Karpas-422 (cell line): ENCODE measurements around the gene CHST11. TPM values are rescaled to one million over a fixed set of nuclear protein-coding genes. Genes with fewer than 3 reads are reported as not detected.

ENCODE experiments used
- DNase-seq: peaks from one replicate; pipeline ENCODE4 v3.0.0-alpha.2; 2015
- H2AFZ ChIP-seq: fragments of 200-600 bp; sonication (generic); 2 replicates; pipeline ENCODE4 v1.6.1; 2014; ENCODE audit warnings: antibody characterized with exemption, low read length, mixed read lengths
- H3K27ac ChIP-seq: fragments of 200-600 bp; sonication (generic); 2 replicates; pipeline ENCODE4 v1.5.1; 2014; ENCODE audit warnings: mild to moderate bottlenecking, low read length, moderate library complexity
- H3K27me3 ChIP-seq: fragments of 200-600 bp; sonication (generic); 2 replicates; pipeline ENCODE4 v1.6.1; 2014; ENCODE audit warnings: low read length, mixed read lengths
- H3K36me3 ChIP-seq: fragments of 200-600 bp; sonication (generic); 2 replicates; pipeline ENCODE4 v1.6.1; 2014; ENCODE audit warnings: low read length, mixed read lengths; ENCODE audit not compliant: insufficient read depth
- H3K4me1 ChIP-seq: fragments of 200-600 bp; sonication (generic); 2 replicates; pipeline ENCODE4 v1.6.1; 2014; ENCODE audit warnings: mild to moderate bottlenecking, low read length, mixed read lengths
- H3K4me2 ChIP-seq: fragments of 200-600 bp; sonication (generic); 2 replicates; pipeline ENCODE4 v1.6.1; 2014; ENCODE audit warnings: low read length, low read depth, mild to moderate bottlenecking; ENCODE audit not compliant: poor library complexity, severe bottlenecking
- H3K4me3 ChIP-seq: fragments of 200-600 bp; sonication (generic); 2 replicates; pipeline ENCODE4 v1.5.1; 2014; ENCODE audit warnings: mild to moderate bottlenecking, antibody characterized with exemption, low read length, mixed read lengths
- H3K79me2 ChIP-seq: fragments of 200-600 bp; sonication (generic); 2 replicates; pipeline ENCODE4 v1.6.1; 2014; ENCODE audit warnings: mild to moderate bottlenecking, low read length, mixed read lengths
- H3K9ac ChIP-seq: fragments of 200-600 bp; sonication (generic); 2 replicates; pipeline ENCODE4 v1.6.0; 2014; ENCODE audit warnings: low read length
- H3K9me2 ChIP-seq: fragments of 200-600 bp; sonication (generic), shearing (Covaris generic); replicated peaks from 2 replicates; pipeline ENCODE4 v1.6.0; 2014; ENCODE audit warnings: mild to moderate bottlenecking, low read length, moderate library complexity; ENCODE audit not compliant: insufficient read depth
- H3K9me3 ChIP-seq: fragments of 300-700, 200-600 bp; sonication (generic); 2 replicates; pipeline ENCODE4 v1.6.1; 2014; ENCODE audit warnings: low read length, mixed read lengths
- H4K20me1 ChIP-seq: fragments of 200-600 bp; sonication (generic); 2 replicates; pipeline ENCODE4 v1.6.1; 2014; ENCODE audit warnings: mild to moderate bottlenecking, antibody characterized with exemption, low read length, low read depth; ENCODE audit not compliant: insufficient read depth
- total RNA-seq: library from RNA; depleted of rRNA; stranded (reverse); fragments of >200 nt; shearing (Covaris generic); gene quantifications from 2 replicates; pipeline ENCODE4 v1.2.3, GENCODE V29; 2014; ENCODE audit warnings: low replicate concordance

The CHST11 gene
- total RNA-seq, 1 experiment from 2014 or later = not detected

GRCh38 chr12:104691721-104692556 lies 235.2 kb downstream of the CHST11 start:
- Histone ChIP-seq H3K27me3 (no peaks in the 10 kb centered on the region), H3K4me1 (peaks cover 4% of the 10 kb centered on the region), H3K9me3 (no peaks in the 10 kb centered on the region), H3K36me3 (no peaks in the 10 kb centered on the region), H3K27ac (no peak overlapping the region), H3K4me2 (no peak overlapping the region), H4K20me1 (no peaks in the 10 kb centered on the region), H3K4me3 (no peak overlapping the region), H3K9ac (no peak overlapping the region), H2AFZ (no peak overlapping the region), H3K79me2 (no peaks in the 10 kb centered on the region), H3K9me2 (no peaks in the 10 kb centered on the region)
- DNase-seq = no peak

GRCh38 chr12:104692557-104693218 lies 235.9 kb downstream of the CHST11 start:
- Histone ChIP-seq H3K36me3 (no peaks in the 10 kb centered on the region), H3K79me2 (no peaks in the 10 kb centered on the region), H3K4me2 (no peak overlapping the region), H3K4me1 (peaks cover 4% of the 10 kb centered on the region), H4K20me1 (no peaks in the 10 kb centered on the region), H2AFZ (no peak overlapping the region), H3K27ac (no peak overlapping the region), H3K9me3 (no peaks in the 10 kb centered on the region), H3K9me2 (no peaks in the 10 kb centered on the region), H3K9ac (no peak overlapping the region), H3K27me3 (no peaks in the 10 kb centered on the region), H3K4me3 (no peak overlapping the region)
- DNase-seq = no peak

GRCh38 chr12:104693493-104693892 lies 236.7 kb downstream of the CHST11 start:
- H2AFZ ChIP-seq = no peak overlapping the region
- H3K9ac ChIP-seq = no peak overlapping the region
- H3K9me3 ChIP-seq = no peaks in the 10 kb centered on the region
- no peak overlapping the region for H3K27ac ChIP-seq
- H3K4me3 ChIP-seq = no peak overlapping the region
- H3K79me2 ChIP-seq = no peaks in the 10 kb centered on the region
- no peaks in the 10 kb centered on the region for H3K27me3 ChIP-seq
- DNase-seq = no peak
- no peaks in the 10 kb centered on the region for H4K20me1 ChIP-seq
- no peak overlapping the region for H3K4me2 ChIP-seq
- H3K36me3 ChIP-seq = no peaks in the 10 kb centered on the region
- H3K9me2 ChIP-seq = no peaks in the 10 kb centered on the region
- H3K4me1 ChIP-seq = peaks cover 4% of the 10 kb centered on the region

- peaks cover 4% of the 10 kb centered on the region for H3K4me1 ChIP-seq
- H3K36me3 ChIP-seq = no peaks in the 10 kb centered on the region
- H3K27me3 ChIP-seq = no peaks in the 10 kb centered on the region
- H3K9me3 ChIP-seq = no peaks in the 10 kb centered on the region
- H2AFZ ChIP-seq = no peak overlapping the region
- no peaks in the 10 kb centered on the region for H3K9me2 ChIP-seq
- H4K20me1 ChIP-seq = no peaks in the 10 kb centered on the region
- no peaks in the 10 kb centered on the region for H3K79me2 ChIP-seq
- no peak overlapping the region for H3K9ac ChIP-seq
- no peak overlapping the region for H3K4me3 ChIP-seq
- DNase-seq = no peak
- no peak overlapping the region for H3K4me2 ChIP-seq
- no peak overlapping the region for H3K27ac ChIP-seq
Observed at GRCh38 chr12:104694161-104694560, 237.4 kb downstream of the CHST11 start.

- Histone ChIP-seq H4K20me1 (no peaks in the 10 kb centered on the region), H3K4me2 (no peak overlapping the region), H3K4me1 (peaks cover 4% of the 10 kb centered on the region), H3K9ac (no peak overlapping the region), H3K9me2 (no peaks in the 10 kb centered on the region), H2AFZ (no peak overlapping the region), H3K4me3 (no peak overlapping the region), H3K27ac (no peak overlapping the region), H3K9me3 (no peaks in the 10 kb centered on the region), H3K27me3 (no peaks in the 10 kb centered on the region), H3K36me3 (no peaks in the 10 kb centered on the region), H3K79me2 (no peaks in the 10 kb centered on the region)
- DNase-seq = no peak
Observed at GRCh38 chr12:104694711-104695110, 238.0 kb downstream of the CHST11 start.

- no peak overlapping the region for H3K27ac ChIP-seq
- no peaks in the 10 kb centered on the region for H3K9me2 ChIP-seq
- H3K9me3 ChIP-seq = no peaks in the 10 kb centered on the region
- H3K36me3 ChIP-seq = no peaks in the 10 kb centered on the region
- DNase-seq = no peak
- no peak overlapping the region for H3K9ac ChIP-seq
- H3K4me1 ChIP-seq = peaks cover 4% of the 10 kb centered on the region
- no peak overlapping the region for H2AFZ ChIP-seq
- H3K4me3 ChIP-seq = no peak overlapping the region
- H3K79me2 ChIP-seq = no peaks in the 10 kb centered on the region
- H4K20me1 ChIP-seq = no peaks in the 10 kb centered on the region
- no peaks in the 10 kb centered on the region for H3K27me3 ChIP-seq
- no peak overlapping the region for H3K4me2 ChIP-seq
Observed at GRCh38 chr12:104695453-104696148, 238.9 kb downstream of the CHST11 start.

GRCh38 chr12:104697186-104697585 lies 240.4 kb downstream of the CHST11 start:
- peaks cover 2% of the 10 kb centered on the region for H3K4me1 ChIP-seq
- H4K20me1 ChIP-seq = no peaks in the 10 kb centered on the region

GRCh38 chr12:104698871-104699270 lies 242.1 kb downstream of the CHST11 start:
- Histone ChIP-seq H3K4me3 (no peak overlapping the region), H3K79me2 (no peaks in the 10 kb centered on the region), H3K9ac (no peak overlapping the region), H3K9me3 (no peaks in the 10 kb centered on the region), H3K9me2 (no peaks in the 10 kb centered on the region), H3K36me3 (no peaks in the 10 kb centered on the region), H3K4me1 (no peaks in the 10 kb centered on the region), H3K27me3 (no peaks in the 10 kb centered on the region), H2AFZ (no peak overlapping the region), H3K27ac (no peak overlapping the region), H3K4me2 (no peak overlapping the region), H4K20me1 (no peaks in the 10 kb centered on the region)
- no peak for DNase-seq

More at GRCh38 chr12:104697186-104697585, 240.4 kb downstream of the CHST11 start:
- Histone ChIP-seq H3K9me3 (no peaks in the 10 kb centered on the region), H3K79me2 (no peaks in the 10 kb centered on the region), H3K9ac (no peak overlapping the region), H3K27ac (no peak overlapping the region), H3K4me3 (no peak overlapping the region), H3K36me3 (no peaks in the 10 kb centered on the region), H3K27me3 (no peaks in the 10 kb centered on the region), H3K4me2 (no peak overlapping the region), H2AFZ (no peak overlapping the region), H3K9me2 (no peaks in the 10 kb centered on the region)
- no peak for DNase-seq
